A549 (cell line): ENCODE data around the gene MED22.

ENCODE experiments used
- EHMT2 ChIP-seq: fragments of 200-600 bp; sonication (generic); IDR thresholded peaks from 2 replicates; pipeline ENCODE4 v1.6.1; 2016; ENCODE audit warnings: antibody characterized with exemption, low read depth, mild to moderate bottlenecking, moderate library complexity
- EP300 ChIP-seq, 2 experiments: fragments of >200 bp; sonication (Bioruptor Twin); formaldehyde crosslinking; IDR thresholded peaks; 2 replicates in 1 of 2; 3 replicates in 1 of 2; pipeline ENCODE4 v1.6.1; 2016 to 2017
- ESRRA ChIP-seq: fragments of 150-350 bp; IDR thresholded peaks from 2 replicates; pipeline ENCODE4 v1.6.1; 2014; ENCODE audit warnings: mild to moderate bottlenecking, low read length, borderline replicate concordance
- HOXA7 ChIP-seq: fragments of 250-450 bp; sonication (Bioruptor Pico); IDR thresholded peaks from 2 replicates; pipeline ENCODE4 v1.5.0; 2020; ENCODE audit warnings: mild to moderate bottlenecking, moderate library complexity
- MAZ ChIP-seq: fragments of 150-350 bp; IDR thresholded peaks from 2 replicates; pipeline ENCODE4 v1.6.1; 2014; ENCODE audit warnings: antibody characterized with exemption, low read depth, low read length, borderline replicate concordance
- MYC ChIP-seq: IDR thresholded peaks from 2 replicates; pipeline ENCODE4 v1.6.1; 2012; ENCODE audit warnings: mild to moderate bottlenecking, inconsistent platforms, low read length, improper control_type of control experiment, borderline replicate concordance
- POLR2A ChIP-seq: IDR thresholded peaks from 2 replicates; pipeline ENCODE4 v1.6.1; 2012; ENCODE audit warnings: mild to moderate bottlenecking, low read length
- RAD21 ChIP-seq, 2 experiments: fragments of >200 bp in 1 of 2; sonication (Bioruptor Twin) in 1 of 2; formaldehyde crosslinking in 1 of 2; IDR thresholded peaks in 1 of 2; conservative IDR thresholded peaks in 1 of 2; 2 replicates in 1 of 2; 3 replicates in 1 of 2; pipeline ENCODE4 v1.6.1; 2012 to 2018; ENCODE audit warnings: inconsistent platforms in 1 of 2
- RCOR1 ChIP-seq: fragments of 150-350 bp; IDR thresholded peaks from 2 replicates; pipeline ENCODE4 v1.6.1; 2014; ENCODE audit warnings: antibody characterized with exemption, low read length, low read depth
- TFCP2L1 ChIP-seq: fragments of 250-450 bp; sonication (Bioruptor Pico); IDR thresholded peaks from 2 replicates; pipeline ENCODE4 v1.5.0; 2021; ENCODE audit warnings: mild to moderate bottlenecking
- TF ChIP-seq, protein P1 (sequence below): fragments of >200 bp; sonication (Bioruptor Twin); formaldehyde crosslinking; IDR thresholded peaks from 3 replicates; pipeline ENCODE4 v1.5.1; 2016

DNA sequence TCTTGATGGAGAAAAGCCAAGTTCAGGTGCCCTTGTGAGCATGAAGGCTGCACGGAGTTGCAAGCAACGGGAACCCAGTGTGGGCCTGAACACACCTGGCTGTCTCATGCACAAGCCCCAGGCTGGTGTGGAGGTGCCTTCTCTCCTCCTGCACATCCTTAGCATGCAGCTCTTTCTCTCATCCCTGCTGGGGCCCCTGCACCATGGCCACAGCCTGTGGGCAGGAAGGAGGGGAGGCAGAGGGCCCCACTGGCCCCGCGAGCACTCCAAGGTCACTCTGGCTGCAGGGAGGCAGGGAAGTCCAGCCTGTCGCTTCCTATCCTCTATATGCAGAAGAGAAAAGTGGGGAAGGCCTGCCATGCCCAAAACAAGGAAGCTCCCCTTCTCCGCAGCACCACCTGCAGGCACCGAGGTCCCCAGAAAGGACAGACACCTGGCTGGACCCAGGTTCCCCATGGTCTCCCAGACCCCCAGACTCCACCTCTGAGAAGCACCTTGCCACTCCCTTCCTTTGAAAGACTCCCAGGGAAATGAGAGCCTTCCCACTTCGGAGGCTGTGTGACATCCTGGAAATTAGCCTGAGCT, 46.8 kb upstream of the MED22 start:
- no peak for TF ChIP-seq RAD21 (conservative IDR thresholded peaks at IDR 0.05 in 1 of 2, IDR thresholded peaks at IDR 0.05 in 1 of 2)
- TF ChIP-seq HOXA7 (CRISPR knock-in tag): no peak
- no peak for TF ChIP-seq TFCP2L1
- TF ChIP-seq, protein P1, sequence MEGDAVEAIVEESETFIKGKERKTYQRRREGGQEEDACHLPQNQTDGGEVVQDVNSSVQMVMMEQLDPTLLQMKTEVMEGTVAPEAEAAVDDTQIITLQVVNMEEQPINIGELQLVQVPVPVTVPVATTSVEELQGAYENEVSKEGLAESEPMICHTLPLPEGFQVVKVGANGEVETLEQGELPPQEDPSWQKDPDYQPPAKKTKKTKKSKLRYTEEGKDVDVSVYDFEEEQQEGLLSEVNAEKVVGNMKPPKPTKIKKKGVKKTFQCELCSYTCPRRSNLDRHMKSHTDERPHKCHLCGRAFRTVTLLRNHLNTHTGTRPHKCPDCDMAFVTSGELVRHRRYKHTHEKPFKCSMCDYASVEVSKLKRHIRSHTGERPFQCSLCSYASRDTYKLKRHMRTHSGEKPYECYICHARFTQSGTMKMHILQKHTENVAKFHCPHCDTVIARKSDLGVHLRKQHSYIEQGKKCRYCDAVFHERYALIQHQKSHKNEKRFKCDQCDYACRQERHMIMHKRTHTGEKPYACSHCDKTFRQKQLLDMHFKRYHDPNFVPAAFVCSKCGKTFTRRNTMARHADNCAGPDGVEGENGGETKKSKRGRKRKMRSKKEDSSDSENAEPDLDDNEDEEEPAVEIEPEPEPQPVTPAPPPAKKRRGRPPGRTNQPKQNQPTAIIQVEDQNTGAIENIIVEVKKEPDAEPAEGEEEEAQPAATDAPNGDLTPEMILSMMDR: no peak
- no peak for TF ChIP-seq POLR2A
- TF ChIP-seq ESRRA: no peak
- TF ChIP-seq EP300 (IDR thresholded peaks at IDR 0.05): no peak
- no peak for TF ChIP-seq MAZ
- no peak for TF ChIP-seq RCOR1
- no peak for TF ChIP-seq MYC
- no peak for TF ChIP-seq EHMT2
